Measurements from ENCODE around the gene MCM3.

The MCM3 gene

GRCh38 chr6:52245425-52245824 lies 39.1 kb downstream of the MCM3 start:
- DNase-seq = no peak

DNA sequence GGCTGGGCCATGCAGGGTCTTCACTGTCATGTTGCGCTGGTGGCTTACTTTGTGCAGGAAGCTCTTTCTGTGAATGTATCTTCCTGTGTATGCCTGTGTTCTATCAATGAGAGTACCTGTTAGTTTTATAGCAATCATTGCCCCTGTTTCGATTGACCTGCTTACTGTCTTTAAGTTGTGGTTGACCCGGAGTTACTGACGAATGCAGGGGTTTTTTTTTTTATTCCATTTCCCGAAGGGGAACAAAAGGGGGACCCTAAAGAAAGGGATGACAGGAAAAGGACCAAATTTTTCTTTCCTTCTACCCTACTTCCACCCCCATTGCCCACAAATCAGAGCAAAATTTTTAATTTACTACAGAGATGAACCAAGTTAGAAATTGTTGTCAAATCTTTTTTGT lies 40.1 kb downstream of the MCM3 start, which contains the start of gene IL17F:
Gene IL17F (minus strand): TSS at position 101 of the 400 bp plus-strand sequence. CDS start 71 bp downstream, at position 30.
- DNase-seq = no peak

GRCh38 chr6:52243282-52243893 lies 41.2 kb downstream of the MCM3 start:
- no peak for DNase-seq

GRCh38 chr6:52241819-52242218 lies 42.7 kb downstream of the MCM3 start:
- DNase-seq = no peak

- DNase-seq = peak; percentile 68
Measured at GRCh38 chr6:52233975-52234823, 50.3 kb downstream of the MCM3 start.

- no peak for DNase-seq
Measured at GRCh38 chr6:52233005-52233404, 51.5 kb downstream of the MCM3 start.

GRCh38 chr6:52231406-52232127 lies 53.0 kb downstream of the MCM3 start:
- peak; percentile 47 for DNase-seq

DNA sequence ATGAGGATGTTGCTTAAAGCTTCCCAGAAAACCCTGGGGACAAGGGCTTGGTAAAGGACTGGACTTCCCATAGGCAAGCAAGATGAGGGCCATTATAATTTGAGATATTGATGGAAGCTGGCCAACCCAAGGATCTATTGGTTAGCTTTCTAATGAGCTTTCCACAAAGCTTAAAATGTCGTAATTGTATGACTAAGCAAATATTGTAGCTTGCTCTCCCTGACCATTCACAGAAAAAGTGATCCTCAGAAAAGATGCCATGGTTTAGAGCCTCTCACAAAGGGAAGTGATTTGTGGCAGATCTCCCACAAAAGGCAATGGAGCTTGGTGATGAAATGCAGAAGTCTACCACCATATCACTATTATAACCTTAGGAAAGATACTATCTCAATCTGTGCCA lies 53.9 kb downstream of the MCM3 start:
- DNase-seq = no peak

DNA sequence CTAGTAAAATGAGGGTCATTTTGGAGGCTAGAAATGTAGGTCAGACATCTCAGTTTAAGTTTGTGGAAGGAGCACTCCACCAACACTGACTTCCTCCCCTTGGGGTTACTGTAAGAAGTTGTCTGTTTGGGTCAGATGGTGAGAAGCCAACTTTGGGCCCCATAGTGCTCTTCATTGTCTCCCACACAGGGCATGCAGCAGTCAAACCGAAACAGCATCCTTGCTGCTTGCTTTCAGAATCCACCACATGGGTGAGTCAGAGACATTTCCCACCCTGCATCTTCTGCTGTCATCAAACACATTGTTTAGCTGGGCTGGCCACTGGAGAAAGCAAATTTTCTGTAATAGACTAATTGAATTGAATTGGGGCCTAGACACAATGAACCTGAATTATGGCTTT lies 57.0 kb downstream of the MCM3 start:
- DNase-seq = peak; percentile 85

- DNase-seq = peak; percentile 73
Measured at GRCh38 chr6:52221302-52221701, 63.2 kb downstream of the MCM3 start.

DNA sequence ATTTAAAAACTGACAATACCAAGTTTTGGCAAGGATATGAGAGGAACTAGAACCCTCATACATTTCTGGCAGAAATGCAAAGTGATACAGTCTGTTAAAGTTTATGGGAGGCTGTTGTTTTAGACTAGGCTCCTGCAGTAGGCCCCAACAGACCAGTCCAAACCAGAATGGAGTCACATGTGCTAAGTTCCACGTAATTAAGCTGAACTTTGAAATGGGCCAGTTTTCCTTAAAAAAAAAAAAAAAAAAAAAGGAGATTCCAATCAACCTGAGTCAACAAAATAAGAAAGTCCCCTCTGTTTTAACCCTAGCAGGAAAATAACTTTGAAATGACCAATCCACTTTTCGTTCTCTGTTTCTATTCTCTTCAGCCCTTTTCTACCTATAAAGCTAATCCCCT lies 66.8 kb downstream of the MCM3 start:
- no peak for DNase-seq

DNA sequence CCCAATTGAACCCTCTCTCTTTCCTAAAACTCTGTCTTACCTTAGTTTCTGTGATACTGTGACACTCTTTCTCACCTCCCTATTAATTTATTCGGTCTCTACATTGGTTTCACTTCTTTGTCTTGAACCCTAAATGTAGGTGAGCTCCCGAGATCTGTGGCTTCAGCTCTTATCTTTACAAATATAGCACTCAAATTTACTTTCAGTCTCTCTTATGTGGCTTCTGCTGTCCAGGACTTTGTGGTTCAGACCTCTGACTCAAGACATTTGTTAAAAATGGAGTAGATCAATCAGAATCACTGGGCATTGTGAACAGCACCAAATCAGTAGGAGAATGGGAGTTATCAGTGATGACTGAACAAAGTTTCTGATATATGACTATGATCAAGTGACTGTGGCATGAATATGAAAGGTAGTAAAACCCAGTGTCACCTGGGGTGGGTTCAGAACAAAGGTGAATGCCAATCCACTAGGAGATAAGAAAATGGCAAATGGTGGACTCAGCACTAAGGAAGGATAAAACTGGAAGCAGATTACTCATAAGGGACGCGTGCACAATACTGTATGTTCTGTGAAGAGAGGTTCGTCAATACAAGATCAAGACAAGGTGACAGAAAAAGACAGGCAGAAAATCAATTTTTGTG lies 67.5 kb downstream of the MCM3 start:
- DNase-seq = no peak

DNA sequence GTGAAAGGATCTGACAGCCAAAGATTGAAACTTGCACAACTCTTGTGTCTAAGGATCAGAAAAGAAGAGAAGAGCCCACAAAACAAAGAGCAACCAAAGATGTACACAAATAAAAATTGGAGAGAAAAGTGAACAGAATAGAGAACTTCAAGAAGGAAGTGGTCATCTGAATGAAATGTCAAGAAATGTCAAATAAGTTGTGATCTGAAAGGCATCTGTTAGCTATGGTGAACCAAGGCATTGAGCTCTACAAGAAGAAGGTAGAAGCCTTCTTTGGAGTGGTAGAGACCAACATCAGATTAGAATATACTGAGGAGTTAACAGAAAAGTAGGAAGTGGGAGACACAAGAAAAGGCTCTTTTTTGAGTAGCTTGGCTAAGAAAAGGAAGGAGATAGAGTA lies 68.8 kb downstream of the MCM3 start:
- no peak for DNase-seq

Data from stimulated activated CD4-positive, alpha-beta T cell treated with anti-CD3 and anti-CD28 coated beads, Interleukin-15, amount 100 ng/mL, for 24 hours (primary cell).